Mucosa of stomach (tissue), 1 donor: Measurements from ENCODE around the gene CCDC9B.

ENCODE experiments used
- H3K27me3 ChIP-seq: one replicate; pipeline ENCODE4 v1.7.0; 2013; ENCODE audit warnings: mild to moderate bottlenecking, low read length; ENCODE audit not compliant: control insufficient read depth, insufficient read depth
- H3K36me3 ChIP-seq: one replicate; pipeline ENCODE4 v1.7.0; 2013; ENCODE audit warnings: low read length; ENCODE audit not compliant: control insufficient read depth, insufficient read depth
- H3K4me1 ChIP-seq: one replicate; pipeline ENCODE4 v1.7.0; 2013; ENCODE audit warnings: mild to moderate bottlenecking, low read length; ENCODE audit not compliant: control insufficient read depth, insufficient read depth
- H3K4me3 ChIP-seq: one replicate; pipeline ENCODE4 v1.7.0; 2013; ENCODE audit warnings: low read length
- H3K9ac ChIP-seq: one replicate; pipeline ENCODE4 v1.7.0; 2013; ENCODE audit warnings: mild to moderate bottlenecking, low read length, moderate library complexity
- H3K9me3 ChIP-seq: one replicate; pipeline ENCODE4 v1.7.0; 2013; ENCODE audit warnings: mild to moderate bottlenecking, low read length, moderate library complexity; ENCODE audit not compliant: control insufficient read depth
- donor health status: Pancreatic carcinoma.

CCDC9B gene

DNA sequence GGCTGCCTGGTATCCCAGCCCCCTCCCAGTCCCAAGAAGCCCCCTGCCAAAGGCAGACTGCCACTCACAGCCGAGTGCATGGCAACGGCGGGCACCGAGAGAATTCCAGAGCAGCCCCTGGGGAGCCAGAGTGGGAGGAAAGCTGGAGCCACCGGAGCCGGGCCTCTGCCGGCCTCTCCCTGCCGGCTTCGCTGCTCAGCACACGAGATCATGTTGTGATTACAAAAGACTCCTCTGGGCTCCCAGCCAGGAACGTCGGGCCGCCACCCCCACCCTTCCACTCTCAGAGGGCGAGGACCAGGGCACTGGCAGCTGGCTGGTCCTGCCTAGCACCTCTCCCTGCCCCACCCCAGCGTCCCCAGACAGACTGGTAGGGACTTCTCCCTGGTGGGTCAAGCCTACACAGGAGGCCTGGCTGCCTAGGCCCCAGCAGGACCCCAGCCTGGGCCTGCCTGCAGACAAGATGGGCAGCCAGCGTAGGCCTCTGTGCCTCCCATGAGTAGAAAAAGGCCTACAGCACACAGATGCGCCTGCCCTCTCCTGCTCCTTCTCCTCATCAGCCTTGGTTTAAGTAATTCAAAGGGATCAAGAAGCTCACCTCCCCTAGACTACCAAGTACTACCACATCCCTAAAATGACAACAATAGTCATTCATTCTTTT is at the start of gene CCDC9B:
TSS of gene CCDC9B (minus strand) at position 200 of the 661 bp plus-strand sequence. CDS start at position 80, 120 bp downstream.
- H3K9ac ChIP-seq = peak within 1 kb of the TSS; percentile 64
- H3K27me3 ChIP-seq = no peaks in the 10 kb centered on the region
- peak within 1 kb of the TSS; percentile 33 for H3K4me3 ChIP-seq
- H3K9me3 ChIP-seq = no peaks in the 10 kb centered on the region
- H3K36me3 ChIP-seq = no peaks in the 10 kb centered on the region
- peaks cover 83% of the 10 kb centered on the region for H3K4me1 ChIP-seq

DNA sequence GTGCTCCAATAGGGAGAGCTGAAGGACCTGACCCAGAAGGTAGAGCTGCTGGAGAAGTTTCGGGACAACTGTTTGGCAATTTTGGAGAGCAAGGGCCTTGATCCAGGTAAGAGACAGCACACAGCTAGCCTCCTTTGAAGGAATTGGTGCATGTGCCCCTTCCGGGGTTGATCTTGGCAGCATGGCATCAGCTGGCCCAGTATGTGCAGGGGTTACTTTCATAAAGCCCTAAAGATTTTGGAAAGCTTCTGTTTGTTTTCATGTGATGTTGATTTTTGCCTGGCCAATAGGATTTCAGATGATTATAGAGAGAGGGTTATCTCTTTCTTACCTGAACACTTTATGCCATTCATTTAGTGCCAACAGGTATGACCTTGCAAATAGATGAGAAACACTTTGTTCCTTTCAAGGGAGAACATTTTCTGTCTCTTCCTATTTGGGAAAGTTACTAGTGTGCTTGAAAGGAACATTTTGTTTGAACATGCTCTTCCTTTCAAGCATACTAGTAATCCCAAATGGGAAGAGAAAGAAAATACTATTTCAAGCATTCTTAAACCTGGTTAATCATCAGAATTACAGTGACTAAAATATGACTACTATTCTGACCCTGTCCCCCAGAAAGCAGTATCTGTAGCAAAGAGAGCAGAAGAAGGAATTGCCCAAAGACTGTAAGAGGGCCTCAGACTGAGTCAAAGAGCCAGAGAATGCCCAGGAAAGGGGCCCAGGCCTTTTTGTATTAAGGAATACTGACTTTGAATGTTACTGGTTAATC is 49.3 kb upstream of the CCDC9B start:
- Histone ChIP-seq H3K9ac (no peak overlapping the region), H3K4me3 (no peak overlapping the region), H3K9me3 (no peaks in the 10 kb centered on the region), H3K4me1 (no peaks in the 10 kb centered on the region), H3K36me3 (no peaks in the 10 kb centered on the region), H3K27me3 (no peaks in the 10 kb centered on the region)

DNA sequence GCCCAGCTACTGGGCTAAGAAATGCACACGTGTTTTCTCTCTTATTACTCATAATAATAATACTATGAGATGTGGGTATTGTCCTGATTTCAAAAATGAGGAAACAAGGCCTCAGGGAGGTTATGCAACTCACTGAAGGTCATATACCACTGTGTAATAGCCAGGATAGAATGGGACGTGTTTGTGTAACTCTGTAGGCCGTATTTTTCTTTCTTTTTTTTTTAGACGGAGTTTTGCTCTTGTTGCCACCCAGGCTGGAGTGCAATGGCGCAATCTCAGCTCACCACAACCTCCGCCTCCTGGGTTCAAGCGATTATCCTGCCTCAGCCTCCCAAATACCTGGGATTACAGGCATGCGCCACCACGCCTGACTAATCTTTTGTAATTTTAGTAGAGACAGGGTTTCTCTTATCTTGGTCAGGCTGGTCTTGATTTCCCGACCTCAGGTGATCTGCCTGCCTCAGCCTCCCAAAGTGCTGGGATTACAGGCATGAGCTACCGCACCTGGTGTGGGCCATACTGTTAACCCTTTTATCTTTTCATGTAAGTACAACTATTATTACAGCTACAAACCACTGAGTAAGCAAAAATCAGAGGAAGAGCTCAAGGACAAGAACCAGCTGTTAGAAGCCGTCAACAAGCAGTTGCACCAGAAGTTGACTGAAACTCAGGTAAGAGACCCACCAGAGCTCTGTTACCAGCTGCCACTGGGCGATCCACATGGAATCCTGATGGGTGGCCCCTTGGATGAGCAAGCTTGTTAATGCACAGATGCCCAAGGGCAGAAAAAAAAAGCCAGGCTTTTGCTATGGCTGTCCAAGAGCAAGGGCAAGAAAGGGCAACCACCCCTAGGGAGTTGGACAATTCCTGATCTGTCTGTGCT is 48.4 kb upstream of the CCDC9B start:
- no peaks in the 10 kb centered on the region for H3K4me1 ChIP-seq
- H3K36me3 ChIP-seq = no peaks in the 10 kb centered on the region

DNA sequence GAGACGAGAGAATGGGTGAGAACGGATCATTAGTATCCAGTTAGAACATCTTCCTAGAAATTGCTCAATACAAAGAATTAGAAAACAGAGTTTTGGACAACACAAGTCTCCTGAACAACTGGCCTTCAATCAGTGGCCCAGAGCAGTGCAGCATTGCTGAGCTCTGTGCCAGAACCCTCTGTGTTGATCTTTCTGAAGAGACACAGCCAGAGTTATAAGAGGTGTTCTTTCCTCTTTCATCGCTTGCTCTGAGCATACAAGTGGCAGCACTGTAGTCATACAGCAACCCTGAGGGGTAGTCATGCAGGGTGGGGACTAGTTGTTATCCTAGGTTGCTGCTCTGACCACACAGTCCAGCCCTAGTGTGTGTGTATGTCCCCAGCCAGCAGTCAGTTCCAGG is 45.7 kb upstream of the CCDC9B start:
- Histone ChIP-seq H3K36me3 (no peaks in the 10 kb centered on the region), H3K9ac (no peak overlapping the region), H3K4me1 (peaks cover 11% of the 10 kb centered on the region), H3K9me3 (no peaks in the 10 kb centered on the region), H3K27me3 (no peaks in the 10 kb centered on the region), H3K4me3 (no peak overlapping the region)

More for the DNA sequence above, 48.4 kb upstream of the CCDC9B start:
- Histone ChIP-seq H3K9me3 (no peaks in the 10 kb centered on the region), H3K27me3 (no peaks in the 10 kb centered on the region), H3K4me3 (no peak overlapping the region), H3K9ac (no peak overlapping the region)

DNA sequence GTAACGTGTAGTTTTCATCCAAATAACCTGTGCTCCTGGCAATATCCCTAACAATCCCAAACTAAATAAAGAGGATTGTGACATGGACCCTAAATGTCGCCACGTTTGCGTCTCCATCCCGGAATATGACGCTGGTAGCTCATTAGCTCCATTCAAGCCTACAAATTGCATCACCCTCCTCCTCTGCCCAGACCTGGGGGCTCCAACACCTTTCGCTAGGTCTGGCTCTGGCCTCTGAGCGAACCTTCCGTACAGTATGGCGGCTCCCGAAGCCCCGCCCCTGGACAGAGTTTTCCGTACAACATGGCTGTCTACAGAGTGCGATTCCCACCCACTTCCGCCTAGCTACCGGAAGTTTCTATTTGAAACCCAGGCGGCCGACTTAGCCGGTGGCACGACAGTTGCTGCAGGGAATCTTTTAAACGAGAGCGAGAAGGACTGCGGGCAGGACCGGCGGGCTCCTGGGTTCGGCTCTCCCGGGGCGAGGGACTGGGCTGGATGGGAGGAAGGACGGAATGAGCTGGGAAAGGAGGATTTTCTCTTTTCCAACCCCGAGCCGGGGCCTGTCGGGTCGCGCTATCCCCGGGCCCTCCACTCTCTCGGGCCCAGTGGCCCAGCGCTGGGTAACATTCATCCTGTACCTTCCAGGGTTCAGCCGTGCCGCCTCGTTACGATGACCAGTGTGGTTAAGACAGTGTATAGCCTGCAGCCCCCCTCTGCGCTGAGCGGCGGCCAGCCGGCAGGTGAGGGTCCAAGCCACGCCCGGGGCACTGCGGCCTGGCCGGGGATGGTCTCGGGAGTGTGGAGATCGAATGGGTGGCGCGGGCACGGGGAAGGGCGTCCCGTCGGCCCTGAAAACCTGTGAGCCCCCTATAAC is 42.1 kb upstream of the CCDC9B start, which contains the start of gene KNSTRN:
TSS of gene KNSTRN (plus strand) at position 142 of the 877 bp plus-strand sequence. CDS start at position 257, 115 bp downstream.
- Histone ChIP-seq H3K9me3 (no peaks in the 10 kb centered on the region), H3K9ac (peak within 1 kb of the TSS; percentile 82), H3K27me3 (no peaks in the 10 kb centered on the region), H3K4me1 (peaks cover 26% of the 10 kb centered on the region), H3K36me3 (no peaks in the 10 kb centered on the region), H3K4me3 (peak within 1 kb of the TSS; percentile 76)

DNA sequence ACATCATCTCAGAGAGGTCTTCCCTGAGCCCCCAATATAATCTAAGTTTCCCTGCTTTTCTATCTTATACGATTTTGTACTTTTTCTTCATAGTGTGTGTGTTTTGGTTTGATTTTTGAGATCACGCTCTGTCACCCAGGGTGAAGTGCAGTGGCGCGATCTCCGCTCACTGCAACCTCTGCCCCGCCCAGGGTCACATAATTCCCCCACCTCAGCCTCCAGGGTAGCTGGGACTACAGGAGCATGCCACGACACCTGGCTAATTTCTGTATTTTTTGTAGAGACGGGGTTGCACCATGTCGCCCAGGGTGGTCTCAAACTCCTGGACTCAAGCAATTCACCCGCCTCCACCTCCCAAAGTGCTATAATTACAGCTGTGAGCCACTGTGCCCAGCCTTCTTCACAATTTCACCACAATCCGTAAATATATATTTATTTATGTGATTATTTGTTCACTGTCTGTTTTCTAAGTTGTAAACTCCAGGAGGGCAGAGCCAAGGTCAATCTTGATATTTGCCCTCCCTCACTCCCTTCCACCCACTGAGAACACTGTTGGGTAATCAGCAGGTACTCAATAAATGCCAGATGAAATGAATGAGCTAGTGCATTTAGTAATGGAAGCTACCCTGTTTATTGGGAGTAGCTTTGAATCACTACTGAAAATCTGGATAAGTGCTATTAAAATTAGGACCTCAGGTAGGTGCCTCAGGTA is 41.2 kb upstream of the CCDC9B start:
- H3K4me3 ChIP-seq = peak overlapping the region; percentile 76
- no peaks in the 10 kb centered on the region for H3K9me3 ChIP-seq
- no peaks in the 10 kb centered on the region for H3K36me3 ChIP-seq
- H3K27me3 ChIP-seq = no peaks in the 10 kb centered on the region
- H3K4me1 ChIP-seq = peaks cover 26% of the 10 kb centered on the region
- no peak overlapping the region for H3K9ac ChIP-seq

DNA sequence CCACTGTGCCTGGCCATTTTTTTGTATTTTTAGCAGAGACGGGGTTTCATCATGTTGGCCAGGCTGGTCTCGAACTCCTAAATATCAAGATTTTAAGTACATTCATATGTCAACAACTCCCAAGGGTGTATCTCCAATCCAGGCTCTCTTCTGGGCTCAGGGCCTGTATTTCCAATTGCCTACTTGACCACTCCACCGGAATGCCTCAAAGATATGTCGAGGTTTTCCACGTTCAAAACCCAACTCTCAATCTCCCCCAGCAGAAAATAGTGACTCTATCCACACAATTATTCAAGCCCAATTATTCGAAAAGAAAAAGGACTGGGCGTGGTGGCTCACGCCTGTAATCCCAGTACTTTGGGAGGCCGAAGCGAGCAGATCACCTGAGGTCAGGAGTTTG is 39.9 kb upstream of the CCDC9B start:
- H3K9ac ChIP-seq = no peak overlapping the region
- no peaks in the 10 kb centered on the region for H3K9me3 ChIP-seq
- peaks cover 26% of the 10 kb centered on the region for H3K4me1 ChIP-seq

DNA sequence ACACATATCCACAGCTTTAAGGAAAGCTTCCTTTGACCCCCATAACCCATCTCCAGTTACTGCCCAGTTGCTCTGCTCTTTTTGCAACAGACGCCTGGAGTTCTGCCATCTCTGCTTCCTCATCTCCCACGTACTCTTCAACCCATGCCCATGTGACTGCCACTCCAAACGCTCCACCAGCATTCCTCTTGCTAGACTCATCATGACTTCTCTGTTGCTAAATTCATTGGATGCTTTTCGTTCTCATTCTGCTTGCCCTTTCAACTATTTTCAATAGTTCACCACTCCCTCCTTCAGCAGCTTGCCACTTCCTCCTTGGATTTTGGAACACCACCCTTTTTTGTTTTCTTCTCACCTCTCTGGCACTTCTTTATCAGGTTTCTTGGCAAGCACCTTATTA is 39.1 kb upstream of the CCDC9B start:
- no peaks in the 10 kb centered on the region for H3K27me3 ChIP-seq
- no peaks in the 10 kb centered on the region for H3K9me3 ChIP-seq
- no peaks in the 10 kb centered on the region for H3K36me3 ChIP-seq
- H3K4me3 ChIP-seq = no peak overlapping the region
- H3K9ac ChIP-seq = no peak overlapping the region
- H3K4me1 ChIP-seq = peaks cover 26% of the 10 kb centered on the region

More for the DNA sequence above, 39.9 kb upstream of the CCDC9B start:
- H3K36me3 ChIP-seq = no peaks in the 10 kb centered on the region
- no peaks in the 10 kb centered on the region for H3K27me3 ChIP-seq
- no peak overlapping the region for H3K4me3 ChIP-seq

DNA sequence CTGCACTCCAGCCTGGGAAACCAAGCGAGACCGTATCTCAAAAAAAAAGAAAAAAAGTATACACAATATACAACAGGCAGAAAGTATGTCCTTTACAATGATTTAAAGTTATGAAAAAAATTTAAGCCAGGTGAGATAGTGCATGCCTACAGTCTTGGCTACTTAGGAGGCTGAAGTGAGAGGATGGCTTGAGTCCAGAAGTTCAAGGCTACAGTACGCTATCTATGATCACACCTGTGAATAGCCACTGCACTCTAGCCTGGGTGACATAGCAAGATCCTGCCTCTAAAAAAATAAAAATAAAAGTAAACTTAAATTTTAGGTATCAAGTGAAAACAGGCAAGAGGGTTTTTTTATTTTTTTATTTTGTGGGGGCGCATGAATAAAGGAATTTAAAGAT is 38.6 kb upstream of the CCDC9B start:
- no peaks in the 10 kb centered on the region for H3K27me3 ChIP-seq
- peaks cover 26% of the 10 kb centered on the region for H3K4me1 ChIP-seq
- H3K9ac ChIP-seq = no peak overlapping the region
- no peaks in the 10 kb centered on the region for H3K9me3 ChIP-seq
- no peak overlapping the region for H3K4me3 ChIP-seq
- H3K36me3 ChIP-seq = no peaks in the 10 kb centered on the region

DNA sequence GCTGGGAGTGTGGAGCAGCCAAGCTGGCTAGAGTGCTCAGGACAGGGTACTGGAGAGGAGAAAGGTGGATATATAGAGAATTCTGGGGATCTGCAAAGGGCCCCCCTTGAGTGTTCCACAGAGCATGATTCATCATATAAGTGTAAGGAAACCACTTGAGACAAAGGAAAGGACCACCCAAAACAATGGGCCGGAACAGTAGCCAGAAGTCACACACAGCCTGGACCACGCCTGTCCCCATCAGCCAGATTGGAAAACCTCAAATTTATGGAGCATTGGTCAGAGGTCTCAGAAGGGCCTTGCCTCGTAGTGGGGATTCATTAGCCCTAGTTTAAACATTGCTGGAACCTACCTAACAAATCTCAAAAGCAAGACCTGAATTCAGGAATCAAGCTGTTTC is 36.9 kb upstream of the CCDC9B start:
- no peak overlapping the region for H3K4me3 ChIP-seq

DNA sequence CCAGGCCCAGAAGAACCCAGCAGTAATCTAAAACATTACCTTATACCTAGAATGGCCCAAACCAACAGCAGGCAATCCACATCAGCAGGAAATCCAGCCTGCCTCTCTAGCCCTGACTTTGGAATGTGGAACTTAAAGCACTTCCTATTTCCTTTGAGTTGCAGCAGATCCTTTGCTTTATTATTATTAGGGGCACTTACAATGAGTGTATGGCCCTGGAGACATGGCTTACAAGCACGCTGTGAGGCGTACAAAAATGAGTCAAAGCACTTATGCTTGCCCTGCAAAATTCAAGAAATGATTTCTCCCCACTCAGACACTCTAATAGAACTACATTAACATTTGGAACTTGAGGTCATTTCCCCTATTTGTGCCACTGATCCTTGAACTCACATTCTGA is 32.2 kb upstream of the CCDC9B start:
- H3K27me3 ChIP-seq = no peaks in the 10 kb centered on the region
- H3K36me3 ChIP-seq = no peaks in the 10 kb centered on the region
- no peak overlapping the region for H3K9ac ChIP-seq
- H3K4me1 ChIP-seq = peaks cover 3% of the 10 kb centered on the region
- H3K4me3 ChIP-seq = no peak overlapping the region
- no peaks in the 10 kb centered on the region for H3K9me3 ChIP-seq

More for the DNA sequence above, 36.9 kb upstream of the CCDC9B start:
- peaks cover 17% of the 10 kb centered on the region for H3K4me1 ChIP-seq
- H3K36me3 ChIP-seq = no peaks in the 10 kb centered on the region
- no peaks in the 10 kb centered on the region for H3K27me3 ChIP-seq
- H3K9me3 ChIP-seq = no peaks in the 10 kb centered on the region
- no peak overlapping the region for H3K9ac ChIP-seq
